Activated naive CD8-positive, alpha-beta T cell treated with anti-CD3 and anti-CD28 coated beads for 36 hours (primary cell): ENCODE data around the gene VPS13C. TPM values are rescaled to one million over a fixed set of nuclear protein-coding genes. Genes with fewer than 3 reads are reported as not detected.

ENCODE experiments used
- DNase-seq: peaks from one replicate; pipeline ENCODE4 v3.0.0; 2021
- H3K27ac Mint-ChIP-seq: one replicate; pipeline ENCODE4 v1.8.0; 2022; ENCODE audit warnings: mild to moderate bottlenecking, moderate library complexity, mixed read lengths
- H3K27me3 Mint-ChIP-seq: one replicate; pipeline ENCODE4 v1.8.0; 2022; ENCODE audit warnings: mild to moderate bottlenecking, mixed read lengths
- H3K36me3 Mint-ChIP-seq: one replicate; pipeline ENCODE4 v1.8.0; 2021; ENCODE audit warnings: mild to moderate bottlenecking, mixed read lengths
- H3K4me1 Mint-ChIP-seq: one replicate; pipeline ENCODE4 v1.8.0; 2021; ENCODE audit warnings: mixed read lengths
- H3K4me3 Mint-ChIP-seq: one replicate; pipeline ENCODE4 v1.8.0; 2022; ENCODE audit warnings: mild to moderate bottlenecking, moderate library complexity, mixed read lengths
- H3K9me3 Mint-ChIP-seq: one replicate; pipeline ENCODE4 v1.8.0; 2022; ENCODE audit warnings: mixed read lengths
- total RNA-seq, 2 experiments: library from RNA; stranded (reverse); gene quantifications; one replicate each; pipeline ENCODE4 v1.2.3, GENCODE V29; 2021

Gene VPS13C, protein sequence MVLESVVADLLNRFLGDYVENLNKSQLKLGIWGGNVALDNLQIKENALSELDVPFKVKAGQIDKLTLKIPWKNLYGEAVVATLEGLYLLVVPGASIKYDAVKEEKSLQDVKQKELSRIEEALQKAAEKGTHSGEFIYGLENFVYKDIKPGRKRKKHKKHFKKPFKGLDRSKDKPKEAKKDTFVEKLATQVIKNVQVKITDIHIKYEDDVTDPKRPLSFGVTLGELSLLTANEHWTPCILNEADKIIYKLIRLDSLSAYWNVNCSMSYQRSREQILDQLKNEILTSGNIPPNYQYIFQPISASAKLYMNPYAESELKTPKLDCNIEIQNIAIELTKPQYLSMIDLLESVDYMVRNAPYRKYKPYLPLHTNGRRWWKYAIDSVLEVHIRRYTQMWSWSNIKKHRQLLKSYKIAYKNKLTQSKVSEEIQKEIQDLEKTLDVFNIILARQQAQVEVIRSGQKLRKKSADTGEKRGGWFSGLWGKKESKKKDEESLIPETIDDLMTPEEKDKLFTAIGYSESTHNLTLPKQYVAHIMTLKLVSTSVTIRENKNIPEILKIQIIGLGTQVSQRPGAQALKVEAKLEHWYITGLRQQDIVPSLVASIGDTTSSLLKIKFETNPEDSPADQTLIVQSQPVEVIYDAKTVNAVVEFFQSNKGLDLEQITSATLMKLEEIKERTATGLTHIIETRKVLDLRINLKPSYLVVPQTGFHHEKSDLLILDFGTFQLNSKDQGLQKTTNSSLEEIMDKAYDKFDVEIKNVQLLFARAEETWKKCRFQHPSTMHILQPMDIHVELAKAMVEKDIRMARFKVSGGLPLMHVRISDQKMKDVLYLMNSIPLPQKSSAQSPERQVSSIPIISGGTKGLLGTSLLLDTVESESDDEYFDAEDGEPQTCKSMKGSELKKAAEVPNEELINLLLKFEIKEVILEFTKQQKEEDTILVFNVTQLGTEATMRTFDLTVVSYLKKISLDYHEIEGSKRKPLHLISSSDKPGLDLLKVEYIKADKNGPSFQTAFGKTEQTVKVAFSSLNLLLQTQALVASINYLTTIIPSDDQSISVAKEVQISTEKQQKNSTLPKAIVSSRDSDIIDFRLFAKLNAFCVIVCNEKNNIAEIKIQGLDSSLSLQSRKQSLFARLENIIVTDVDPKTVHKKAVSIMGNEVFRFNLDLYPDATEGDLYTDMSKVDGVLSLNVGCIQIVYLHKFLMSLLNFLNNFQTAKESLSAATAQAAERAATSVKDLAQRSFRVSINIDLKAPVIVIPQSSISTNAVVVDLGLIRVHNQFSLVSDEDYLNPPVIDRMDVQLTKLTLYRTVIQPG (N-terminal part only)
- 10 to 100 TPM; 29.8 to 31.5 TPM for total RNA-seq

DNA sequence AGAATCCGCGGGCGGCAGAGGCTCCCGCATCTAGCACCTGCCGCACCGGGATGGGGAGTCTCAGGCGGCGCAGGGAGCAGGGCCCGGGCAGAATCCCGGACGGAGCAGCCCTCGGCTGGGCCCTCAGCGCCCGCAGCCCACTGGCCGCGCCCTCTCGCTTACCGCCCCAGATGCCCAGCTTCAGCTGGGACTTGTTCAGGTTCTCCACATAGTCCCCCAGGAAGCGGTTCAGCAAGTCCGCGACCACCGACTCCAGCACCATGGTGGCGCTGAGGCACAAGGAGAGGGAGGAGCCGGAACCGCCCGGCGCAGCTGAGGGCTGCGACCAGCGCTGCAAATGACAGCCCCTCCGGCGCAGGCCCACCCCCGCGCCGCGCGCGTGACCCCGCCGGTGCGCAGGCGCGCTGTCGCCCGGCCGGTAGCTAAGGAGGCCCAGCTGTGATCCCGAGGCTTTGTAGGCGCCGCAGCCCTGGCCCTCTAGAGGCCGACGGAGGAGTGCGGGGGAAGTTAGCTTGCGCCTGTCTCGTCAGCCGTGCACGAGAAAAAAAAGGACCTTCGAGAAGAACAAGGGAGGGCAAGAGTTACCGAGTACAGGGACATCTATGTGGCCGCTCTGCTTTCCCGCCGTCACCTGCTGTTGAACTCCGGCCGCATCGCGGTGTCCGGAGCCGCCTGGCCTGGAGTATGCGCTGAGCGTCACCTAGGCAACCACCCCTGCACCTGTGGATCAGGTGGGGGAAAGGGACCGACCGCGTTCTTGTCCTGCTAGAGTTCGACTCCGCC lies at the start of gene VPS13C:
TSS of gene VPS13C (minus strand) at position 335 of the 783 bp plus-strand sequence. CDS start at position 262, 73 bp downstream.
- Mint-ChIP-seq H3K27ac (peak within 1 kb of the TSS; percentile 97), H3K9me3 (no peaks in the 10 kb centered on the region), H3K4me1 (peaks cover 36% of the 10 kb centered on the region), H3K4me3 (peak within 1 kb of the TSS; percentile 88), H3K36me3 (peaks cover 7% of the 10 kb centered on the region), H3K27me3 (peaks cover 2% of the 10 kb centered on the region)
- DNase-seq = peak; percentile 95

DNA sequence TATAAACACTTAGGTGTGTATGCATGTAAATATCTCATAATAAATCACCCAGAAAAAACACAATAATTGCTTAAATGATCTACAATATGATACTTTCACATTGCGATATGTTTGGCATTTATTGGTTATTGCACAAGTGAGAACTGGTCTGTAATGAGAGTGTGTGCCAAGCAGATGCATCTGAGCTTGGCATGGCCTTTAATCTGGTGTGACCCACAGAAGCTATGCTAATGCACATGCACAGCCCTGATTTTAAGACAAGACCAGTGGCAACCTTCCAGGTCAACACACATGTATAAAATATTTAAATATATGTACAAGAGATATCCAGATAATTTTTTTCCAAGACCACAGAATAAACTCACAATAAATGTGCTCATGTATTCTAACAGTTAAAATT lies 49.2 kb upstream of the VPS13C start:
- H3K4me1 Mint-ChIP-seq = peaks cover 14% of the 10 kb centered on the region
- no peaks in the 10 kb centered on the region for H3K36me3 Mint-ChIP-seq
- H3K27ac Mint-ChIP-seq = no peak overlapping the region
- H3K27me3 Mint-ChIP-seq = peaks cover 9% of the 10 kb centered on the region
- H3K4me3 Mint-ChIP-seq = no peak overlapping the region
- H3K9me3 Mint-ChIP-seq = no peaks in the 10 kb centered on the region
- DNase-seq = no peak

DNA sequence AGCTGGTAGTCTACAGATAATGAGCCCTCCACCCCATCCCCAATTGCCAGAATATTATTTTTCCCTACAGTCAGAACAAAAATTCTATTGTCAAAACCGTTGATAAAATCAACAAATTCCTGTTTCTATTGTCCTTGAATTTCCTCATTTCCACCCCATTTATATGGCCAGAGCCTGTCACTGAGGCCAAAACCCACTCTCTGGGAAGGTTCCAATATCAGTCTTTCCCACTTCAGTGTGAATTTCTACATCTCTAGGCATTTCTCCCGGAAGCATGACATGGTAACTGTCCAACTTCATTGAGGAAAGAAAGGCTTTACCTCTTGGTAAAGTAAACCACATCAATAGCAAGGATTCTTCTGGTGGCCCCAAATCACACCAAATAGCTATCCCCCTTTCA lies 48.2 kb upstream of the VPS13C start:
- no peaks in the 10 kb centered on the region for H3K36me3 Mint-ChIP-seq
- H3K4me1 Mint-ChIP-seq = peaks cover 14% of the 10 kb centered on the region
- H3K27ac Mint-ChIP-seq = no peak overlapping the region
- H3K4me3 Mint-ChIP-seq = no peak overlapping the region
- H3K27me3 Mint-ChIP-seq = peaks cover 9% of the 10 kb centered on the region
- DNase-seq = no peak
- no peaks in the 10 kb centered on the region for H3K9me3 Mint-ChIP-seq

DNA sequence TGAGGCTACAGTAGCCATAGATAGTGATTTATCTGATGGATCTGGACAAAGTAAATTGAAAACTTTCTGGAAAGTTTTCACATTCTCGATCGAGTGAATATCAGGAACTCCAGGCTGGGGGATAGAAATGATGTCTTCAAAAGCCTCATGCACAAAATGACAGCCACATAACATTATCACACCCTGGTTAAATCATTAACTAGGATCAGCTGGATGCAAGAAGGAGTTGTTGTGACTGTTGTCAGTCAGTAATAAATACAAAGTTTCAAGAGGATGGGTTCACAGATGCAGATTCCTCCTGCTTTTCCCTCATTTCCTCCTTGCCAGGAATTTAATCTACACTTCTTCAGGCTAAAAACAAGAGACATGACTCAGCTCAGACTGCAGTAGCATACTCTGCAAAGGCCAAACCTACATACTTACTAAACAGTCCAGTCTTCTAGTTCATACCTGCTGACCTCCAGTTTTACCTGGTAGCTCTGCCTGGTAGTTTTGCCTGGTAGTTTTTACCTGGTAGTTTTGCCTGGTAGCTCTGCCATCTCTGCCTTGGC lies 47.4 kb upstream of the VPS13C start:
- Mint-ChIP-seq H3K27me3 (peaks cover 9% of the 10 kb centered on the region), H3K4me3 (no peak overlapping the region), H3K27ac (no peak overlapping the region), H3K9me3 (no peaks in the 10 kb centered on the region), H3K36me3 (no peaks in the 10 kb centered on the region), H3K4me1 (peaks cover 14% of the 10 kb centered on the region)
- DNase-seq = no peak

DNA sequence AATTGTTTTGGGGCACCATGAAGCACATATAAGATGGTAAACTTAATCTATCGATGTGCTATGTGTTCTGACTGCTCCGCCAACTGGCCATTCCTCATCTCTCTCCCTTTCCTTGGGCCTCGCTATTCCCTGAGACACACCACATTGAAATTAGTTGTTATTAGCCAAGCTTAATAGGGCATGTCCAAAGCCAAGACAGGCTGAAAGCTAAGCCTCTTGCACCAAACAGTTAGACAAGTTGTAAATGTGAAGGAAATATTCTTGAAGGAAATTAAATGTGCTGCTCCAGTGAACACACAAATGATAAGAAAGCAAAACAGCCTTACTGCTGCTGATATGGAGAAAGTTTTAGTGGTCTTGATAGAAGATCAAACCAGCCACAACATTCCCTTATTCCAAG lies 45.8 kb upstream of the VPS13C start:
- Mint-ChIP-seq H3K27ac (no peak overlapping the region), H3K36me3 (no peaks in the 10 kb centered on the region), H3K9me3 (no peaks in the 10 kb centered on the region), H3K4me1 (peaks cover 14% of the 10 kb centered on the region), H3K27me3 (peaks cover 9% of the 10 kb centered on the region), H3K4me3 (no peak overlapping the region)
- DNase-seq = no peak

DNA sequence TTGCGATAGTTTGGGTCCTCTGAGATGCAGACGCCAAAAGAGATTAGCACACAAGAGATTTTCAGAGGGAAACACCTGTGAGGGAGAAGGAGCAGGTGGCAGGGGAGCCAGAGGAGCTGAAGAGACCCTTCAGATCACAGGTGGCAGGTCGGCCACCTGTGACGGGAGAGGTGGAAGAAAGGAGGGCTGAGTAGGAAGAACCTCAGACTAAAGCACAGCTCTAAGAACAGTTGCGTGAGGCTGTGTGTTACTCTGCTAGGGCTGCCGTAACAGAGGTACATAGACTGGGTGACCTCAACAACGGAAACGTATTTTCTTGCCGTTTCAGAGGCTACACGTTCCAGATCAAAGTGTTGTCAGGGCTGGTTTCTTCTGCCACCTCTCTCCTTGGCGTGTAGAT lies 45.0 kb upstream of the VPS13C start:
- Mint-ChIP-seq H3K9me3 (no peaks in the 10 kb centered on the region), H3K36me3 (no peaks in the 10 kb centered on the region), H3K4me3 (no peak overlapping the region), H3K4me1 (peaks cover 6% of the 10 kb centered on the region), H3K27ac (no peak overlapping the region), H3K27me3 (peaks cover 9% of the 10 kb centered on the region)
- no peak for DNase-seq

DNA sequence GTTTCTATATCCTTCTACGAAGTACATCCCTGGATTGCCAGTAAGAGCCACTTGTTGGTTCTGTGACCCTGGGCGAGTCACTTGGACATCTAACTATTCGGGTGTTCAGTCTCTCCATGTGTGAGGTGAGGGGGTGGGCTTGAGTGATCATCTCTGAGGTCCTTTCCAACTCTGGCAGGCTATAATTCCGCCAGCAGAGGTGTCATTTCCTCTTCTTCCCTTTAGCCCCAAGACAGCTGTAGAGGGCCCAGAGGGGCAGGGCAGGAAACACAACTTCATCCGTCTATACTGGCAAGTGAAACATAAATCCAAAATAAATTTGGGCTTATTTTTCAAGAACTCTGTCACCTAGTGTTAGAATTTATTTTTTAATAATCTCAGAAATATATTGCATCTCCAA lies 44.6 kb upstream of the VPS13C start:
- peaks cover 1% of the 10 kb centered on the region for H3K4me1 Mint-ChIP-seq
- H3K9me3 Mint-ChIP-seq = no peaks in the 10 kb centered on the region
- H3K4me3 Mint-ChIP-seq = no peak overlapping the region
- no peak for DNase-seq
- H3K36me3 Mint-ChIP-seq = no peaks in the 10 kb centered on the region
- no peak overlapping the region for H3K27ac Mint-ChIP-seq
- peaks cover 9% of the 10 kb centered on the region for H3K27me3 Mint-ChIP-seq

DNA sequence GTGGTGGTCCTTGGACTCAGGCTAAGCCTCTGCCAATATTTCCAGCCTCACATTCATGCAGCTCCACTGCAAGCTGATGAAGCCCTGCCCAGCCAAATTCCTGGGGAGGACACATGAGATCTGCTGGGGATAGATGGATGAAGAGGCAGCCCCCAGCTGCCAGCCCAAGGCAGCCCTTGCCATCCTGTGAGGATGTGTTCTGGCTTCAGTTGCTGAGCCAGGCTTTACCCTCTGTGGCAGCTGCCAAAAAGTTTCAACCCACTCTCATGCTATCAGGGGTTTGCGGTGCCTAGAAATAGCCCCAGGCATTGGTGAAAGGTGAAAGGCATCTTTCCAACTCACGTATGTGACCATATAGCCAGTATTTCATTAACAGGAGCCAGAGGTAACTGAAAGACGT lies 44.2 kb upstream of the VPS13C start:
- no peaks in the 10 kb centered on the region for H3K36me3 Mint-ChIP-seq
- no peak for DNase-seq
- no peak overlapping the region for H3K27ac Mint-ChIP-seq
- H3K9me3 Mint-ChIP-seq = no peaks in the 10 kb centered on the region
- H3K27me3 Mint-ChIP-seq = peaks cover 14% of the 10 kb centered on the region
- no peak overlapping the region for H3K4me3 Mint-ChIP-seq
- no peaks in the 10 kb centered on the region for H3K4me1 Mint-ChIP-seq

DNA sequence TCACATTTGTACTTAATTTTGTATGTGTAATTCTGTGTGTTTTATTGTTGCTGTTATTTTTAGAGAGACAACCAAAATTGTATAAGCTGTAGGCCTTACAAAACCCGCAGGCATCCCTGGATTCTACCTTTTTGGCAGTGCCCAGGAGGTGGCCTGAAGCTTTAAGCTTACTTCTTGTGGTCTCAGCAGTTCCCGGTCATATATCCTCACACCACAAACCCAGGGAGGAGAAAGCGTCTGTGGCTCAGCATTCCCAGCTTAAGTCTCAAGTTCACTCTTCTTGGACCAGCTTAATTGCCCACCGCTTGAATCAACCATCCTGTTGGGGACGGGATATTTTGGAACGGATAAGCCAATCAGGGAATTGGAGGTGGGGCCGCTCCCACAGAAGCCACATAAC lies 43.2 kb upstream of the VPS13C start:
- Mint-ChIP-seq H3K27me3 (peaks cover 19% of the 10 kb centered on the region), H3K36me3 (no peaks in the 10 kb centered on the region), H3K4me1 (no peaks in the 10 kb centered on the region), H3K9me3 (no peaks in the 10 kb centered on the region), H3K4me3 (no peak overlapping the region), H3K27ac (no peak overlapping the region)
- DNase-seq = no peak

DNA sequence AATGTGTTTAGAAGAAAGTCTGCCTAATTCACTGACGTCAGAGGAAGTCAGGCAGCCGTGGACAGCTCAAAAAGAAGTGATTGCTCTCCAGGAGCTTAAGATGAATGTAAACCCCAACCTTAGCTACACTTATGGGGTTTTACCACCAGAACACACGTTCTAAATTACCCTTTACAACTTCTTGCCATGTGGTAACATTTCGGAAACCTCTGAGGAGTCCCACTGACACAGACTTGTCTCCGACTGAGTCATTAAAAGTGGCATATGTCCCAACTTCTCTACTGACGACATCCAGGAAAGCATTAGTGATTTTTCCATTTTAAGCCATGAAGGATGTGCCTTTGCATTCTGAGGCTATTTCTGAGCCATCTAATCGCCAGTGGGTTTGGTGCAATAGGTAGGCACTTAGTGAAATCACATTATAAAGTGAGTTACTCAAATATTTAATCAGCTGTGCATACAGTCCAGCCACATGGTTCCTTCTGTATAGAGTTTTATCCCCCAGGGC lies 38.9 kb upstream of the VPS13C start:
- no peaks in the 10 kb centered on the region for H3K9me3 Mint-ChIP-seq
- no peak for DNase-seq
- H3K4me3 Mint-ChIP-seq = no peak overlapping the region
- no peaks in the 10 kb centered on the region for H3K4me1 Mint-ChIP-seq
- no peak overlapping the region for H3K27ac Mint-ChIP-seq
- peaks cover 20% of the 10 kb centered on the region for H3K27me3 Mint-ChIP-seq
- no peaks in the 10 kb centered on the region for H3K36me3 Mint-ChIP-seq

DNA sequence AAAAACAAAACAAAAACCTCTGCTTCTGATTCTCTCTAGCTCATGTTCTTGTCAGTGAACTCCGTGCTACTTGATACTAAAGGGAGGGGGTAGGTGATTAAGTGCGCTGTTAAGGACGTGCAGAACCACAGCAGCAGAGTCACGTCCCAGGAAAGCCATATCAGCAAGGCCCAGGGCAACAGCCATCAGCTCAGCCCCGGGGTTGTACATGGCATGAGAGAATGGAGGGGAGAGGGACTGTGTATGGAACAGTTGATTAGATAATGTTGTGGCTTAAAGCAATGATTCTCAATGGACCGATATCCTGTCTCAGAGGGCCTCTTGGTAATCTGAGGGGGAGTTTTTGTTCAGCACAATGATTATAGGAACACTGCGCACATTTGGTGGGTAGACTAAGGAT lies 34.1 kb upstream of the VPS13C start:
- no peak overlapping the region for H3K27ac Mint-ChIP-seq
- DNase-seq = no peak
- no peak overlapping the region for H3K4me3 Mint-ChIP-seq
- H3K36me3 Mint-ChIP-seq = no peaks in the 10 kb centered on the region
- no peaks in the 10 kb centered on the region for H3K9me3 Mint-ChIP-seq
- H3K4me1 Mint-ChIP-seq = no peaks in the 10 kb centered on the region
- H3K27me3 Mint-ChIP-seq = peaks cover 15% of the 10 kb centered on the region

DNA sequence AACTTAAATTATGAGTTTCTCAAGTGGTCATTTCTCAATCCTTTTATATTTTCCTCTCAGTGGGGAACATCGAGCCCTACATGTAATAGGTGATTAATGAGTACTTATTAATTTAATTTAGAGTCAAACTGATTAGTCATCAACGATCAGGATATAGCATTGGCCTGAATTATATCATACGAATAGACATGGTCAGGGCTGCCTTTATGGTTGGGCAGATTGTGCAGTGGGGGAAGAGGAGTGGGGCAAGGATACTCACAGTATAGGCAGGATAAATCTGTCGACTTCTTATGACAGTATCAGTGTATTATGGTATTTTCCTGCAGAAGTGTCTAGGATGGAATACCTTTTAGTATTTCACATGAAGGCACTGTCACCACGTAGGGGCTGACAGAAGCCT lies 33.6 kb upstream of the VPS13C start:
- H3K4me3 Mint-ChIP-seq = no peak overlapping the region
- H3K27me3 Mint-ChIP-seq = peaks cover 10% of the 10 kb centered on the region
- H3K36me3 Mint-ChIP-seq = no peaks in the 10 kb centered on the region
- H3K27ac Mint-ChIP-seq = no peak overlapping the region
- no peaks in the 10 kb centered on the region for H3K9me3 Mint-ChIP-seq
- DNase-seq = no peak
- H3K4me1 Mint-ChIP-seq = no peaks in the 10 kb centered on the region

DNA sequence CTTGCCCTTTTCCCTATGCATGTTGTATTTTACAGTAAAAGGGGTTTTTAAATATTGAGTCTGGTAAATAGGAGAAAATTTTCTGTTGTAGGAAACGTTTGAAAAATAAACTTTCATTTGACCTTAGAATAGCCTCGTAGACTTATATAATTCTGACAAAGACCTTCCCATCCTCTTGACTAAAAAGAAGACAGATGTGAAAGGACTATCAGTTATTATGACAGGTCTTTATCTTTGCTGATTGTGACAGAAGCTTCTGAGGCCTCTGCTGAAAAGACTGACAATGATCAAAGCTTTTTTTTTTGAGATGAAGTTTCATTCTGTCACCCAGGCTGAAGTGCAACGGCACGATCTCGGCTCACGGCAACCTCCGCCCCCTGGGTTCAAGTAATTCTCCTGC lies 30.7 kb upstream of the VPS13C start:
- Mint-ChIP-seq H3K27me3 (no peaks in the 10 kb centered on the region), H3K27ac (no peak overlapping the region), H3K36me3 (no peaks in the 10 kb centered on the region), H3K4me3 (no peak overlapping the region), H3K4me1 (no peaks in the 10 kb centered on the region), H3K9me3 (no peaks in the 10 kb centered on the region)
- DNase-seq = no peak

DNA sequence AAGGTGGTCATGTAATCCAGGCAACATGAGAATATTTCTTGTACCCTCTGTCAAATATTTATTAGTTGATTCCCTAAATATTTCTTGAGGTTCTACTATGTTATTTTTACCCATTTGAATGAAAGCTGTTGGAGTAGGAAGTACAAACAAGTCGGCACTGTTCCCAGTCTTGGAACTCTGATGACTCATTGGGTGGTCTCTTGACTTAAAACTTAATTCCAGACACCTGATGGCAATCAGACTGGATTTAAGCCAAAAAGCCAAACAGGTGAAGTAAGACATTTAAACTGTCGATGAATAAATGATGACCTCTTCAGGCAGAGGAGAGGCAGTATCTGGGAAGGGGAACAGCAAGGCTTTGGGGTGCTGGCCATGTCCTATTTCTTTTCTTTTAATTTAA lies 29.4 kb upstream of the VPS13C start:
- Mint-ChIP-seq H3K27me3 (no peaks in the 10 kb centered on the region), H3K36me3 (no peaks in the 10 kb centered on the region), H3K9me3 (no peaks in the 10 kb centered on the region), H3K4me3 (no peak overlapping the region), H3K4me1 (no peaks in the 10 kb centered on the region), H3K27ac (no peak overlapping the region)
- DNase-seq = no peak
